A549 (cell line): ENCODE results near the gene KCNMB1. TPM values are rescaled to one million over a fixed set of nuclear protein-coding genes. Genes with fewer than 3 reads are reported as not detected.

ENCODE experiments used
- ATAC-seq, 2 experiments: fragments of 200-7000 bp in 1 of 2; fragments of >200 bp in 1 of 2; cut with Nextera tagmentation in 1 of 2; cut with Tn5 transposase in 1 of 2; 3 replicates each; pipeline versions ENCODE4 v1.8.0 to v1.9.1; 2018 to 2020; ENCODE audit warnings: mild to moderate bottlenecking in 1 of 2, moderate library complexity in 1 of 2
- CTCF ChIA-PET: fragments of 300-600 bp; sonication (Branson Sonifier 250); formaldehyde crosslinking; extraction: SDS; loops from one replicate; lab custom pipeline; 2021; ENCODE audit warnings: antibody characterized with exemption, inconsistent platforms; lab: Yijun Ruan, JAX
- POLR2A ChIA-PET: fragments of 350-600 bp; formaldehyde crosslinking; extraction: SDS; loops from one replicate; lab custom pipeline; 2021; ENCODE audit warnings: antibody characterized with exemption, inconsistent platforms; lab: Yijun Ruan, JAX
- DNase-seq, 2 experiments: peaks; one replicate each; pipeline versions ENCODE4 v3.0.0 to v3.0.0-alpha.2; 2011 to 2016; ENCODE audit warnings: low read depth in 1 of 2, low spot score in 1 of 2
- FAIRE-seq: peaks from 2 replicates; lab custom pipeline; 2011; peaks lifted over from hg19 to GRCh38; lab: Jason Lieb, UNC
- H3K27ac ChIP-seq, 2 experiments: fragments of >200 bp; sonication (Bioruptor Twin); formaldehyde crosslinking; 3 replicates each; pipeline ENCODE4 v1.5.1; 2016 to 2017
- H3K4me1 ChIP-seq: fragments of >200 bp; sonication (Bioruptor Twin); formaldehyde crosslinking; 3 replicates; pipeline ENCODE4 v1.6.1; 2016
- H3K4me2 ChIP-seq: fragments of >200 bp; sonication (Bioruptor Twin); formaldehyde crosslinking; 3 replicates; pipeline ENCODE4 v1.6.1; 2016
- H3K4me3 ChIP-seq: fragments of >200 bp; sonication (Bioruptor Twin); formaldehyde crosslinking; 3 replicates; pipeline ENCODE4 v1.5.1; 2016
- H3K9me3 ChIP-seq: fragments of >200 bp; sonication (Bioruptor Twin); formaldehyde crosslinking; 3 replicates; pipeline ENCODE4 v1.6.1; 2016
- BHLHE40 ChIP-seq: IDR thresholded peaks from 2 replicates; pipeline ENCODE4 v1.6.1; 2012; ENCODE audit warnings: low read depth, low read length, inconsistent platforms
- CBX2 ChIP-seq: fragments of 200-600 bp; sonication (generic); IDR thresholded peaks from 2 replicates; pipeline ENCODE4 v1.6.1; 2016; ENCODE audit warnings: low read depth, mild to moderate bottlenecking, borderline replicate concordance
- CBX8 ChIP-seq: fragments of 200-600 bp; sonication (generic); IDR thresholded peaks from 2 replicates; pipeline ENCODE4 v1.6.1; 2016
- CEBPB ChIP-seq, 2 experiments: fragments of >200 bp in 1 of 2; sonication (Bioruptor Twin) in 1 of 2; formaldehyde crosslinking in 1 of 2; IDR thresholded peaks; 2 replicates each; pipeline ENCODE4 v1.6.1; 2012 to 2016
- CHD2 ChIP-seq: fragments of 150-350 bp; IDR thresholded peaks from 2 replicates; pipeline ENCODE4 v1.6.1; 2014; ENCODE audit warnings: low read length; ENCODE audit not compliant: partially characterized antibody
- CTCF ChIP-seq: fragments of >200 bp; sonication (Bioruptor Twin); formaldehyde crosslinking; IDR thresholded peaks from 3 replicates; pipeline ENCODE4 v1.5.1; 2016
- E2F6 ChIP-seq: IDR thresholded peaks from 2 replicates; pipeline ENCODE4 v1.6.1; 2012; ENCODE audit warnings: low read depth, borderline replicate concordance
- EHF ChIP-seq: fragments of 250-450 bp; sonication (Bioruptor Pico); IDR thresholded peaks from 2 replicates; pipeline ENCODE4 v1.5.0; 2020; ENCODE audit warnings: mild to moderate bottlenecking
- ELK1 ChIP-seq: fragments of 150-350 bp; IDR thresholded peaks from 2 replicates; pipeline ENCODE4 v1.6.1; 2014; ENCODE audit warnings: low read depth, mild to moderate bottlenecking, low read length
- FOSB ChIP-seq: fragments of 250-450 bp; sonication (Bioruptor Pico); IDR thresholded peaks from 2 replicates; pipeline ENCODE4 v1.5.0; 2020; ENCODE audit warnings: mild to moderate bottlenecking, moderate library complexity
- FOXS1 ChIP-seq: fragments of 250-450 bp; sonication (Bioruptor Pico); IDR thresholded peaks from 2 replicates; pipeline ENCODE4 v1.5.0; 2020; ENCODE audit warnings: mild to moderate bottlenecking, moderate library complexity
- GATA3 ChIP-seq: IDR thresholded peaks from 2 replicates; pipeline ENCODE4 v1.6.1; 2012; ENCODE audit warnings: borderline replicate concordance
- HDAC2 ChIP-seq: fragments of 200-600 bp; sonication (generic); IDR thresholded peaks from 2 replicates; pipeline ENCODE4 v1.6.1; 2016
- HES2 ChIP-seq: fragments of >200 bp; sonication (Bioruptor Twin); formaldehyde crosslinking; IDR thresholded peaks from 2 replicates; pipeline ENCODE4 v1.6.1; 2016
- HOXB5 ChIP-seq: fragments of 250-450 bp; sonication (Bioruptor Pico); IDR thresholded peaks from 2 replicates; pipeline ENCODE4 v1.5.0; 2020; ENCODE audit warnings: mild to moderate bottlenecking, moderate library complexity
- JUNB ChIP-seq: fragments of >200 bp; sonication (Bioruptor Twin); formaldehyde crosslinking; IDR thresholded peaks from 2 replicates; pipeline ENCODE4 v1.6.1; 2016
- KDM5A ChIP-seq: fragments of 200-600 bp; sonication (generic); IDR thresholded peaks from 2 replicates; pipeline ENCODE4 v1.6.1; 2016; ENCODE audit warnings: antibody characterized with exemption, mild to moderate bottlenecking
- NFE2L2 ChIP-seq: fragments of 150-350 bp; conservative IDR thresholded peaks from 2 replicates; pipeline ENCODE4 v1.6.1; 2014; ENCODE audit warnings: low read length
- NPAS2 ChIP-seq: fragments of 250-450 bp; sonication (Bioruptor Pico); IDR thresholded peaks from 2 replicates; pipeline ENCODE4 v1.8.0; 2022; ENCODE audit warnings: mild to moderate bottlenecking, moderate library complexity, borderline replicate concordance
- PBX3 ChIP-seq: IDR thresholded peaks from 2 replicates; pipeline ENCODE4 v1.6.1; 2012
- PHF8 ChIP-seq: fragments of 200-600 bp; sonication (generic); IDR thresholded peaks from 2 replicates; pipeline ENCODE4 v1.6.1; 2016; ENCODE audit warnings: low read depth, mild to moderate bottlenecking, antibody characterized with exemption, moderate library complexity, borderline replicate concordance
- POLR2A ChIP-seq: IDR thresholded peaks from 2 replicates; pipeline ENCODE4 v1.6.1; 2012; ENCODE audit warnings: mild to moderate bottlenecking, low read length
- RAD21 ChIP-seq, 2 experiments: fragments of >200 bp in 1 of 2; sonication (Bioruptor Twin) in 1 of 2; formaldehyde crosslinking in 1 of 2; IDR thresholded peaks in 1 of 2; conservative IDR thresholded peaks in 1 of 2; 2 replicates in 1 of 2; 3 replicates in 1 of 2; pipeline ENCODE4 v1.6.1; 2012 to 2018; ENCODE audit warnings: inconsistent platforms in 1 of 2
- RCOR1 ChIP-seq: fragments of 150-350 bp; IDR thresholded peaks from 2 replicates; pipeline ENCODE4 v1.6.1; 2014; ENCODE audit warnings: antibody characterized with exemption, low read length, low read depth
- SMC3 ChIP-seq: fragments of >200 bp; sonication (Bioruptor Twin); formaldehyde crosslinking; IDR thresholded peaks from 3 replicates; pipeline ENCODE4 v1.6.1; 2018; ENCODE audit warnings: inconsistent platforms
- TFCP2L1 ChIP-seq: fragments of 250-450 bp; sonication (Bioruptor Pico); IDR thresholded peaks from 2 replicates; pipeline ENCODE4 v1.5.0; 2021; ENCODE audit warnings: mild to moderate bottlenecking
- USF2 ChIP-seq: fragments of 450-650 bp; IDR thresholded peaks from 2 replicates; pipeline ENCODE4 v1.6.1; 2014; ENCODE audit warnings: antibody characterized with exemption
- ZFP36 ChIP-seq: fragments of 450-650 bp; IDR thresholded peaks from 2 replicates; pipeline ENCODE4 v1.6.1; 2014; ENCODE audit warnings: borderline replicate concordance; ENCODE audit not compliant: partially characterized antibody
- ZSCAN20 ChIP-seq: fragments of 250-450 bp; sonication (Bioruptor Pico); IDR thresholded peaks from 2 replicates; pipeline ENCODE4 v1.8.0; 2022; ENCODE audit warnings: mild to moderate bottlenecking, moderate library complexity
- WGBS: methylation state at CpG from one replicate; pipeline ENCODE4 v1.1.6; 2017; ENCODE audit errors: missing lambda C conversion rate; 5-methylcytosine and 5-hydroxymethylcytosine counted together
- polyA plus RNA-seq, 4 experiments: library from polyadenylated mRNA; depleted of rRNA in 3 of 4; stranded (reverse); fragments of >200 nt; fragmentation: RNase III in 1 of 4; extraction: RNeasy Plus Mini Kit Qiagen cat#74134 plus additional on column Dnase treatment in 1 of 4; gene quantifications; 2 replicates in 3 of 4; 3 replicates in 1 of 4; pipeline ENCODE4 v1.2.3, GENCODE V29; 2011 to 2017

KCNMB1 gene
- polyA plus RNA-seq, 2 of the 4 experiments (the other 2 are of a cell fraction) = not detected

GRCh38 chr5:170360709-170361108 lies 28.5 kb downstream of the KCNMB1 start:
- FAIRE-seq = no peak
- 33% methylated on average over 8 of the region's 8 CpGs for WGBS

GRCh38 chr5:170357955-170358444 lies 31.2 kb downstream of the KCNMB1 start:
- TF ChIP-seq NFE2L2 (no peak), FOXS1 (CRISPR knock-in tag) (no peak), JUNB (no peak), KDM5A (no peak), RCOR1 (no peak), ZFP36 (no peak), HOXB5 (CRISPR knock-in tag) (no peak), PBX3 (no peak), ELK1 (no peak), CEBPB (IDR thresholded peaks at IDR 0.05) (no peak), RAD21 (conservative IDR thresholded peaks at IDR 0.05 in 1 of 2, IDR thresholded peaks at IDR 0.05 in 1 of 2) (no peak), CTCF (no peak), EHF (no peak), TFCP2L1 (CRISPR knock-in tag) (no peak), CBX8 (no peak), NPAS2 (CRISPR knock-in tag) (no peak), ZSCAN20 (CRISPR knock-in tag) (no peak), FOSB (CRISPR knock-in tag) (no peak)
- DNase-seq (no peak), FAIRE-seq (no peak), ATAC-seq (no peak)
- Histone ChIP-seq H3K9me3 (peaks cover under 1% of the 10 kb centered on the region; the same call in 1 of the 3 replicates), H3K4me3 (no peak overlapping the region), H3K4me1 (no peaks in the 10 kb centered on the region), H3K27ac (no peak overlapping the region), H3K4me2 (no peak overlapping the region)
- POLR2A ChIA-PET = no interaction called here
- CTCF ChIA-PET = no interaction called here
- WGBS = 42% methylated on average over 8 of the region's 8 CpGs

More at GRCh38 chr5:170360709-170361108, 28.5 kb downstream of the KCNMB1 start:
- H3K4me1 ChIP-seq = no peaks in the 10 kb centered on the region
- H3K4me3 ChIP-seq = no peak overlapping the region
- CTCF ChIA-PET = interaction anchor here (1.0 kb wide), 1 partner anchor 73 kb away, joined by 3 read pairs; no protein-coding TSS in a partner anchor
- no peak overlapping the region for H3K27ac ChIP-seq
- ATAC-seq (no peak), DNase-seq (no peak)
- TF ChIP-seq GATA3 = no peak
- no peak for TF ChIP-seq POLR2A
- TF ChIP-seq KDM5A = no peak
- TF ChIP-seq TFCP2L1 (CRISPR knock-in tag) = no peak
- TF ChIP-seq USF2 = no peak
- TF ChIP-seq SMC3 = no peak
- no peak for TF ChIP-seq FOSB (CRISPR knock-in tag)
- no peak for TF ChIP-seq E2F6
- TF ChIP-seq CHD2 = no peak
- TF ChIP-seq BHLHE40 = no peak
- no peak for TF ChIP-seq PHF8
- TF ChIP-seq HES2 = no peak
- TF ChIP-seq JUNB = no peak
- no peak for TF ChIP-seq ZSCAN20 (CRISPR knock-in tag)
- TF ChIP-seq CBX8 = no peak
- no peak for TF ChIP-seq CBX2
- TF ChIP-seq HDAC2 = no peak
- H3K9me3 ChIP-seq = no peaks in the 10 kb centered on the region
- POLR2A ChIA-PET = no interaction called here
- no peak overlapping the region for H3K4me2 ChIP-seq
